K562 (cell line): ENCODE data around the gene ZNF502. TPM values are rescaled to one million over a fixed set of nuclear protein-coding genes. Genes with fewer than 3 reads are reported as not detected.

ENCODE experiments used
- ADNP ChIP-seq: fragments of 200-800 bp; sonication (Bioruptor generic); IDR thresholded peaks from 2 replicates; pipeline ENCODE4 v1.6.1; 2016; ENCODE audit warnings: missing genetic modification characterization, missing compliant biosample characterization
- FOXA1 ChIP-seq: fragments of 450-650 bp; IDR thresholded peaks from 2 replicates; pipeline ENCODE4 v1.6.1; 2016; ENCODE audit warnings: mild to moderate bottlenecking, borderline replicate concordance
- GATAD2B ChIP-seq: fragments of 450-650 bp; IDR thresholded peaks from 2 replicates; pipeline ENCODE4 v1.6.1; 2017; ENCODE audit warnings: mild to moderate bottlenecking, borderline replicate concordance
- HOXB6 ChIP-seq: fragments of 250-450 bp; sonication (Bioruptor Pico); IDR thresholded peaks from 2 replicates; pipeline ENCODE4 v1.5.1; 2022; ENCODE audit warnings: mild to moderate bottlenecking, borderline replicate concordance
- KDM1A ChIP-seq, 2 experiments: fragments of 450-650 bp; IDR thresholded peaks; 2 replicates each; pipeline ENCODE4 v1.6.1; 2016; ENCODE audit warnings: mild to moderate bottlenecking in 2 of 2
- MAFK ChIP-seq: IDR thresholded peaks from 2 replicates; pipeline ENCODE4 v1.6.1; 2011; ENCODE audit warnings: low read length, improper control_type of control experiment
- NBN ChIP-seq: fragments of 450-650 bp; IDR thresholded peaks from 2 replicates; pipeline ENCODE4 v1.6.1; 2016; ENCODE audit warnings: low read depth, mild to moderate bottlenecking
- NCOA4 ChIP-seq: fragments of 450-650 bp; IDR thresholded peaks from 2 replicates; pipeline ENCODE4 v1.6.1; 2018; ENCODE audit warnings: mild to moderate bottlenecking; ENCODE audit not compliant: partially characterized antibody
- NR2C1 ChIP-seq, 2 experiments: fragments of 450-650 bp; IDR thresholded peaks; 2 replicates each; pipeline ENCODE4 v1.6.1; 2017; ENCODE audit warnings: mild to moderate bottlenecking in 2 of 2, antibody characterized with exemption in 1 of 2, inconsistent platforms in 1 of 2, missing compliant biosample characterization in 1 of 2, missing genetic modification characterization in 1 of 2
- NRF1 ChIP-seq, 2 experiments: fragments of 450-650 bp; IDR thresholded peaks in 1 of 2; conservative IDR thresholded peaks in 1 of 2; 2 replicates each; pipeline ENCODE4 v1.6.1; 2014; ENCODE audit warnings: mild to moderate bottlenecking in 2 of 2
- RNF2 ChIP-seq: sonication (generic); IDR thresholded peaks from 2 replicates; pipeline ENCODE4 v1.6.1; 2016
- SAFB2 ChIP-seq: fragments of 200-400 bp; formaldehyde crosslinking; IDR thresholded peaks from 2 replicates; pipeline ENCODE4 v1.6.1; 2018; ENCODE audit warnings: borderline replicate concordance, low read length, low read depth, moderate library complexity; ENCODE audit not compliant: severe bottlenecking
- STAT5B ChIP-seq: fragments of 250-450 bp; sonication (Bioruptor Pico); IDR thresholded peaks from 2 replicates; pipeline ENCODE4 v1.8.0; 2021; ENCODE audit warnings: mild to moderate bottlenecking, inconsistent platforms
- TEAD1 ChIP-seq, 2 experiments: fragments of 450-650 bp in 1 of 2; sonication (generic) in 1 of 2; formaldehyde crosslinking; IDR thresholded peaks; 2 replicates each; pipeline versions ENCODE4 v1.4.0 to v1.8.0; 2020 to 2022; ENCODE audit warnings: mild to moderate bottlenecking in 2 of 2, missing genetic modification reagents in 1 of 2
- TEAD2 ChIP-seq: fragments of 450-650 bp; IDR thresholded peaks from 2 replicates; pipeline ENCODE4 v1.6.1; 2016; ENCODE audit warnings: missing genetic modification characterization, control low read depth, missing compliant biosample characterization
- ZFP1 ChIP-seq: fragments of 450-650 bp; formaldehyde crosslinking; IDR thresholded peaks from 2 replicates; pipeline ENCODE4 v1.4.0; 2020; ENCODE audit warnings: mild to moderate bottlenecking, mixed read lengths
- ZFX ChIP-seq: sonication (generic); formaldehyde crosslinking; IDR thresholded peaks from 2 replicates; pipeline ENCODE4 v1.8.0; 2022; ENCODE audit warnings: mild to moderate bottlenecking, missing genetic modification reagents, moderate library complexity
- ZNF140 ChIP-seq: fragments of 250-450 bp; sonication (Bioruptor Pico); IDR thresholded peaks from 2 replicates; pipeline ENCODE4 v1.8.0; 2021; ENCODE audit warnings: moderate library complexity, mild to moderate bottlenecking, inconsistent platforms
- ZNF311 ChIP-seq: fragments of 250-450 bp; sonication (Bioruptor Pico); IDR thresholded peaks from 2 replicates; pipeline ENCODE4 v1.4.0; 2020; ENCODE audit warnings: mild to moderate bottlenecking, moderate library complexity
- ZNF75A ChIP-seq: fragments of 450-650 bp; formaldehyde crosslinking; IDR thresholded peaks from 2 replicates; pipeline ENCODE4 v1.4.0; 2020; ENCODE audit warnings: mild to moderate bottlenecking
- ZNF77 ChIP-seq: fragments of 250-450 bp; sonication (Bioruptor Pico); IDR thresholded peaks from 2 replicates; pipeline ENCODE4 v1.5.0; 2020
- polyA plus RNA-seq, 8 experiments: library from polyadenylated mRNA; depleted of rRNA in 4 of 8; stranded (reverse) in 5 of 8; unstranded in 3 of 8; fragments of >200 nt; fragmentation: Nextera tagmentation in 2 of 8; fragmentation: Illumina TruSeq in 1 of 8; extraction: Ambion mirVana in 2 of 8; extraction: Trizol in 1 of 8; gene quantifications; 2 replicates each; pipeline versions ENCODE4 v1.2.1 to v1.2.3, GENCODE V29; 2011 to 2014; ENCODE audit warnings: inconsistent platforms in 1 of 8, missing spikeins in 1 of 8
- total RNA-seq, 7 experiments: library from RNA; depleted of rRNA in 6 of 7; stranded (reverse); fragments of >200 nt in 6 of 7; fragmentation: Illumina TruSeq in 2 of 7; extraction: Trizol in 2 of 7; gene quantifications; 2 replicates each; pipeline versions ENCODE4 v1.2.1 to v1.2.3, GENCODE V29; 2011 to 2021; ENCODE audit warnings: low replicate concordance in 1 of 7
- TF ChIP-seq, protein P1 (sequence below): fragments of 250-450 bp; sonication (Bioruptor Pico); IDR thresholded peaks from 2 replicates; pipeline ENCODE4 v1.9.0; 2021; ENCODE audit warnings: mild to moderate bottlenecking

Gene ZNF502
- total and polyA plus RNA-seq, 9 of the 15 experiments (the other 6 are each of a cell fraction or from before 2014, with no cell fraction given), result 0.38 to 0.98 (median 0.67) TPM

DNA sequence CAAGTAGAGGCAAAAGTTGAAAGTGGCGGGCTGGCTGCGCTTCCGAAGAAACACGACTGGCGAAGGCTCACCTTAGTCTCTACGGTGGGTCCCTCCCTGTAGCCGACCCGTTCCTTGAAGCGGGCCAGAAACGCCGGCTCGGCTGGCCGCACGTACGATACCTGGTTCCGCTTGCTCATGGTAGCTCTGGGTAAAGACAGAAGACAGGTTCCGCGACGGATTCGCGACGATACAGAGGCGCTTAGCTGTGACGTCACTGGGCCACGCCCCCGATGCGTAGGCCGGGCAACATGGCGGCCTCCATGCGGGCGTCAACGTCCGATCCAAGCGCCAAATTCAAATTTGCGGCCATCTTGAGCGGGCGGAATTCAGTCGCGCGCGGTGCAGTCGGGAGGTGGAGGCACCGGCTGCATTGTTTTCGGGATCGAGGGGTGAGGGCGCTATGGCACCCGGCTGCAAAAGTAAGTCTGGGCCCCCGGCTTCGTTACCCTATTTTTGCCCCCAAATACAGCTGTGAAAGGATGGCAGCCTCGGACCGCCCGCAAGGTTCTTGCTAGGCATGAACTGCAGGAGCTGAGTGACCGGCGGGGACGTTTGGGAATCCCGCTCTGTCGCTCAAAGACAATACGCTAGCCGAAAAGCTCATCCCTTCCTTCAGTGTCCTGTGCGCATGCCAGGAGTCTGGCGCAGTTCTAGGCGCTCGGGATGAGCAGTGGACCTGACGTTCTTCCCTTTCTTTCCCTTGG lies 49.1 kb downstream of the ZNF502 start, which contains the start of the genes KIAA1143 and KIF15 (continued):
- TF ChIP-seq KDM1A (IDR thresholded peaks at IDR 0.05), result no peak
- TF ChIP-seq ZNF77, result no peak
- no peak for TF ChIP-seq SAFB2
- no peak for TF ChIP-seq HOXB6
- TF ChIP-seq FOXA1, result no peak
- TF ChIP-seq ZNF311 (CRISPR knock-in tag), result 0 out of 2 replicates have a peak, but pooled peaks have one; percentile 12
- TF ChIP-seq RNF2, result peak; percentile 81
- TF ChIP-seq ZNF140 (CRISPR knock-in tag), result no peak
- TF ChIP-seq, protein P1, sequence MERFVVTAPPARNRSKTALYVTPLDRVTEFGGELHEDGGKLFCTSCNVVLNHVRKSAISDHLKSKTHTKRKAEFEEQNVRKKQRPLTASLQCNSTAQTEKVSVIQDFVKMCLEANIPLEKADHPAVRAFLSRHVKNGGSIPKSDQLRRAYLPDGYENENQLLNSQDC (CRISPR knock-in tag), result no peak
- TF ChIP-seq NRF1 (conservative IDR thresholded peaks at IDR 0.05 in 1 of 2, IDR thresholded peaks at IDR 0.05 in 1 of 2), result peak; percentile 86 to 88
- no peak for TF ChIP-seq TEAD2 (tag)
- TF ChIP-seq STAT5B (CRISPR knock-in tag), result no peak
- TF ChIP-seq ZFX (CRISPR knock-in tag), result peak; percentile 95
- TF ChIP-seq NBN, result peak; percentile 99
- no peak for TF ChIP-seq ZFP1 (CRISPR knock-in tag)
- TF ChIP-seq NR2C1 (IDR thresholded peaks at IDR 0.05), result peak; percentile 84
- TF ChIP-seq NR2C1 (tag; IDR thresholded peaks at IDR 0.05), result peak; percentile 86
- no peak for TF ChIP-seq MAFK
- no peak for TF ChIP-seq NCOA4
- TF ChIP-seq ADNP (tag), result no peak
- 0 out of 2 replicates have a peak, but pooled peaks have one; percentile 28 for TF ChIP-seq ZNF75A (CRISPR knock-in tag)
- TF ChIP-seq GATAD2B, result peak; percentile 75; the same call in 1 of the 2 replicates
- peak; percentile 74 to 97 for TF ChIP-seq TEAD1 (CRISPR knock-in tag; IDR thresholded peaks at IDR 0.05)
- TF ChIP-seq, all 486 proteins: peak for 214
